GM18909 (cell line): ENCODE results near the gene CCNQ.

Experiments used
- ATAC-seq: cut with Tn5 transposase; IDR thresholded peaks from one replicate; pipeline ENCODE4 v1.9.1; 2021; ENCODE audit warnings: mild to moderate bottlenecking; ENCODE audit not compliant: unreplicated experiment, poor library complexity

Gene CCNQ

DNA sequence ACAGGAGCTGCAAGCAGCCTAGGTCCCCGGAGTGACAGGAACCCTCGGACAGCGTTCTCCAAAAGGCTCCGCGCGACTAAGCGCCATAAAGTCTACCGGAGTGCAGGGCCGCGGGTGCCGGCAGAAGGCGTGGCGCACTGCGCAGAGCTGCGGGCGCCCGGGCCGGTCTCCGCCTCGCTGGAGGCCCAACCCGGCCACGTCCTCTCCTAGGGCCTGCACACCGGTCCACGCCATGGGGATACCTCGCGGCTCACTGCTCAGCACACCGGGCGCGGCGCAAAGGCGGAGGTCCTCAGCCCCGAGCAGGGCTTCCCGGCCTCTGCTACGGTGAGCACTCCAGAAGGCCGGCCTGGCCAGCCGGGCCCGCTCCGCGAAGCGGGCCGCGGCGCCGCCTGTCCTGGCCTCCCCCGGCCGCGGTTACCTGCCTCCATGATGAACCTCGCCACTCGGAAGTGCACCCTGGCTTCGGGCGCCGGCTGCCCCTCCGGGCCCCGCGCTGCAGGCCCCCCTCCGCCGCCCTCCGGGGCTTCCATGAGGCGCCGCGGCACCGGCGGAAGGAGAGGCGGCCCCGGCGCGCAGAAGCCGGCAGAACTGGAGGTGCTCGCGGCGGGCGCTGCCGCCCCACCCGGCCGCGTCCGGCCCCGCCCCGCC is at the start of gene CCNQ:
Gene CCNQ (minus strand): TSS at position 599 of the 651 bp plus-strand sequence. CDS start 66 bp downstream, at position 533.
- ATAC-seq: peak; percentile 53

GRCh38 chrX:153647461-153648357 is 48.8 kb upstream of the CCNQ start:
- no peak for ATAC-seq

DNA sequence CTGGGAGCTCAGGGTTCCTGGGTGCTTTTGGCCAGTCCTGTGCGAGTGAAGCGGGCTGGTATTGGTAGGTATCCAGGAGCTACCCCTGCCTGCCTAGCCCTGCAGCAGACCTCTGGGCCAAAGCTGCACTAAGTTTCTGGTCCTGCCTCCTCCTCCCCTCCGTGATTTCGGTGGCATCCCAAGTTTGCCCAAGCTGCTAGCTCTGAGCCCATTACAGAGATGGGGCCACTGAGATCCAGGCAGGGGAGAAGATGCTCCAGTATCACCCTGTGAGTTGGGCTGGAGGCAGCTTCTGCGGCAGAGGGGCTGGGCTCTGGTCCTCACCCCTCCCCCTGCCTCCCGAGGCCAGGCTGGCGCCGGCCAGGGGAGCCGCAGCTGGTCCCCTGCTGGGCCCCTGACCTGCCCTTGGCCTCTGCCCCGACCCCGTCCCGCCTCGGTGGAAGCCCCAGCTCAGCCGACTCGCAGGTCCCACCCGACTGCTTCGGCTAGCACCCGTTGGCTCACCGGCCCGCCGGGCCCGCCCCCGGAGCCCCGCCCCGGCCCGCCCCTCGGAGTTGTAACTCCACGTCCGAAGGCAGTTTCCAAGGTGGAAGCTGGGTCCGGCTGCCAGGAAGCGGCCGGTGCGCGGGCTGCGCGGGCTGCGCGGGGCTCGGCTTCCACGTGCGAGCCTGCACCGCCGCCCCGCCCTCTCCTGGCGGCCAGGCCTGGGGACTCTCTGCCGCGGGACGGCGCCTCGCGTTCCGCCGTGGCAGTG is 47.9 kb upstream of the CCNQ start, which contains the start of gene DUSP9:
Gene DUSP9 (plus strand): TSS at position 584 of the 754 bp plus-strand sequence. CDS start 751 bp downstream, outside the sequence.
- no peak for ATAC-seq

GRCh38 chrX:153645921-153646488 is 47.1 kb upstream of the CCNQ start:
- ATAC-seq: no peak

DNA sequence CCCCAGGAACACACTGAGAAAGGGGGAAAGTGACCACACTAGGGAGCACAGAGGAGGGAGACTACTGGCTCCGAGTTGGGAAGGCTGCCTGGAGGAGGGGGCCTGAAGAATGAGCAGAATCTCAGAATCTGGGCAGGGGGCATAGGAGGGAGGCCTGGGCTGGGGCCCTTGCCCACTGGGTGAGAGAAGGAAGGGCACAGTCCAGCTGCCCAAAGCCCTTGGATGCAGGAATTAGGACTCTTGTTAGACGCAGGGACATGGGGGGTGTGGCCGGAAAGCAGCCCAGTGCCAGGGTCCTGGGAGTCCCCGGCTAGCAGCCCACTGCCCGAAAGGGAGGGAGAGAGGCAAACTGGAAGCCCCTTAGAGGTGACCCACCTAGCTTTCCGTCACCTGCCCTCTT is 46.2 kb upstream of the CCNQ start:
- no peak for ATAC-seq

DNA sequence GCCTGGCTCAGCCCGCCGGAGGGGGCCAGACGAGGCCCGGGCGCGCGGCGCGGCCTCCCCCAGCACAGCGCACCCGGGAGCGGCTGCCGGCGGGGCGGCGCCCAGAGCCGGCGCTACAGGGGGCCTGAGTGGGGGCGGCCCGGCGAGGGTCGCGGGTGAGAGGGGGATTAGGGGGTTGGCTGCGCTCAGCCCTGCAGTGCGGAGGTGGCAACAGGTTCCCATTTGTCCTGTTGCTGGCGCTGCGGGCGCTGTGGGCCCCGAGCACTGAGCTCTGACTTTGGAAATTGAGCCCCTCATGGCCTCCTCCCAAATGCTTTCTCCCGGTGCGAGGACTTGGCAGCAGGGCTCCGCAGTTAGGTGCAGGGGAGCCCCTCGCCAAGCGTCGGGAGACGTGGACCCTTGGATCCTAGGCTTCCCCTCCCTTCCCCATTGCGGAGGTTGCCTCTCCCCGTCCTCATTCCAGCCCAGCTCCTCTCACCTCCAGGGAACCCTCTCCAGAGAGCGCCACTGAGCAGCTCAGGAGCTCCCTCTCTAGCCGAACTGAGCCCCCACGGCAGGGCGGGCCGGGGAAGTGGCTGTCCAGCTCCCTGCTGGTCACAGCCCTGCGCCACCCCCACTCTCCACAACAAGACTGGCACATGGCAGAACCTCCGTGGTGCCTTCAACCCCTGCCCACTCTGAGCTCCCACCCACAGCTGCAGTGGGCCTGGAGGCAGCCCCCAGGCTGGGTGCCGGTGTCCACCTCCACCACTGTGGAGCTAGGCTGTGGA is 45.6 kb upstream of the CCNQ start:
- ATAC-seq: no peak

GRCh38 chrX:153643431-153644351 is 44.8 kb upstream of the CCNQ start:
- ATAC-seq: no peak

DNA sequence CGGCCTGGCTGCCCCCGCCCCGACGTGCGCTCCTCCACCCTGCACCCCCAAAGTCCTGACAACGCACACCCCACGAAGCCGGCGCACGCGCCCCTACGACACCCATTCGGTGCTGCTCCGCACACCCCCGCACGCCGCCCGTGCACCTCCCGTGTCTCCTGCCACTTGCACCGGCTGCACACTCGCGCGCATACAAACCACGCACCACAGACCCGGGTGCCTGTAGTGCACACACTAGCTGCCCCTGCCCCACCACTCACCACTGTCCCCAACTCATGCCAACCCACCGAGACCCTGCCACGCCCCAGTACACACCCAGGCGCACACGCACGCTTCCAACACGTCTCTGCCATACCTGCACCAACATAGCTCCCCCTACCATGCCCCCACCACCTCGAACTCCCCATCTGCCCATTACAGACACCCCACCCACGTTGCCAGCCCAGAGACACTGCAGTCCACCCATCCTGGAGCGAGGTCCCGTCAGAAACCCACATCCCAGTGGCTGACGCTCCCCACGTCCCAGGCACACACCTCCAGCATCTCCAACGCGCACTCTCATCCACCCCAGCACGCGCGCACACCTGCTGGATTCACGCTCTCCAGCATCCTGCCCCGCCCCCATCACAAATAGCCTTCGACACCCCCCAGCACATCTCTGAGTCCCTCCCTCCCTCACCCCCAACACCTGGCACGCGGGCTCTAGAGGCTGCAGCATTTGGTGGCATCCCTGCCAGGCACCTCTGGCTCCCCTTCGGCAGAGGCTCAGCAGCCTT is 43.9 kb upstream of the CCNQ start:
- no peak for ATAC-seq

DNA sequence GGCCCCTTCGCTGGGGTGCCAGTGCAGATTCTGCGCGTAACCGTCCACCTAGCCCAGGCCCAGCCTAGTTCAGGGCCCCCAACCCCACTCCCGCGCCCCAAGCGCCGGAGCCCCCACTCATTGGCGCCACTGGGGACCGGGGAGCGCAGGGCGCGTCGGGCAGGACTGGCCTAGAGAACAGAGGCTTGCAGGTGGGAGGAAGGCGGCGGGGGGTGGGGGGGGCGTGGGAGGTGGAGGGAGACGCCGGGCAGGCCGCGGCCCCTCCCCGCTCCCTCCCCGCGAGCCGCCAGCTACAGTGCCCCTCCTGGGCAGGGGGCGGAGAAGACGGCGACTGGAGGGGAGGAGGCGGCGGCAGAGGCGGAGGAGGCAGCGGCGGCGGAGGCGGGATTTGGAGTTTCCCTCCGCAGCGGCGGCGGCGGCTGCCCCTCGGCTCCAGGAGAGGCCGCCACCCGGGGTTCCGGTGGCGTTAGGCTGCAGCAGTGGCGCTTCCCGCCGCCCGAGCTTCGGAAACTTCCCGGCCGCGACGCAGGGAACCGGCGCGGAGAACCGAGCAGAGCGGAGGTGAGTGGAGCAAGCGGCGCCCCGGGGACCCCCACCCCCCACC is 43.2 kb upstream of the CCNQ start:
- no peak for ATAC-seq

DNA sequence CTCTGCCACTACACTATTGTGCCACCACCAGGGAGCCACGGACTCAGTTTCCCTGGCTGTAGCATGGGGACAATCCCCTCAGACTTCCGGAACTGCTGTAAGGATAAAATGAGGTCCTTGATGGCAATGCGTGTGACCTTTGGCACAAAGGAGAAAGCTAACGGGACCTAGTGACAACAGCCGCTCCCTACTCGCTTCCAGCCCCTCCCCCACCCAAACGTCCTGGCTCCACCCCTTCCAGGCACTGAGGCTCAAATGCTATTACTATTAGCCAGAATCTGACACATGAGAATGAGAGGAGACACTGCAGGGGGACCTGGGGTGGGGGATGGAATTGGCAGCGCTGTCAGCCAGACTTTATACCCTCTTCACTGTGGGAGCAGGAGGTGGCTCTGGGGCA is 42.7 kb upstream of the CCNQ start:
- no peak for ATAC-seq

DNA sequence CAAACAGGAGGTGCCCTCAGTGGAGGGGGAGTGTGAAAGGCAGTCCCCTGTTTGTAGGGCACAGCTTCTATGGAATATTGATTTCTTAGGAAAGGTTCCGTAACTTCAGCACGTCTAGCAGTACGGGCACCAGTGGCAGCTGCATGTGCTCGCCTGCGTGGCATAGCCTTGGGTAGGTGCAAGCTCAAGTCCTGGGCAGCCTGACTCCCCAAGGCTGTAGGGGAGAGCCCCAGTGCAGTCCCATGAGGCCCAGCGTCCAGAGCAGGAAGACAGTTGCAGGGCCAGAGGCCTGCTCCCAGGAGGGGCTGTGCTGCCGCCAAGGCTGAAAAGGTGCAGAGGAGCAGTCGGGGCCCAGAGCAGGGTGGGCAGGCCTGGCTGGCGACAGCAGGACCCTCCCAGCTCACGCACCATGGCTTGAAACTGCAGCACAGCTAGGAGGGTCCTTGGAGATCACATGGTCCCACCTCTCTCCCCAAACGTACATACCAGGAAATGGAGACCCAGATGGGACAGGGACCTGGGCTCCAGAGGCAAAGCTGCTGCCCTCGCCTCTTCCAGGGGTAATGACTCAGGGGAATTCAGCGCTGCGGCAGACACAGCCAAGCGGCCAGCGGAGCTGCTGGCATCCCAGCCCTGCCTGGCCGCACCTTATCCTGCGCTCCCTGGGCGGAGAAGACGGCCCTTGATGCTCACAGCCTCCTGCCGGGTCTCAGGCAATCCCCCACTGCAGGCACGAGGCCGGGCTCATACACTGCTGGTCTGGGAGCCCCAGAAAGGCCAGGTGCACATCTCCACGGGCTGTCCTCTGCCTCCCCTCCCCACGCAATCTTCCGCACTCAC is 42.0 kb upstream of the CCNQ start:
- no peak for ATAC-seq

DNA sequence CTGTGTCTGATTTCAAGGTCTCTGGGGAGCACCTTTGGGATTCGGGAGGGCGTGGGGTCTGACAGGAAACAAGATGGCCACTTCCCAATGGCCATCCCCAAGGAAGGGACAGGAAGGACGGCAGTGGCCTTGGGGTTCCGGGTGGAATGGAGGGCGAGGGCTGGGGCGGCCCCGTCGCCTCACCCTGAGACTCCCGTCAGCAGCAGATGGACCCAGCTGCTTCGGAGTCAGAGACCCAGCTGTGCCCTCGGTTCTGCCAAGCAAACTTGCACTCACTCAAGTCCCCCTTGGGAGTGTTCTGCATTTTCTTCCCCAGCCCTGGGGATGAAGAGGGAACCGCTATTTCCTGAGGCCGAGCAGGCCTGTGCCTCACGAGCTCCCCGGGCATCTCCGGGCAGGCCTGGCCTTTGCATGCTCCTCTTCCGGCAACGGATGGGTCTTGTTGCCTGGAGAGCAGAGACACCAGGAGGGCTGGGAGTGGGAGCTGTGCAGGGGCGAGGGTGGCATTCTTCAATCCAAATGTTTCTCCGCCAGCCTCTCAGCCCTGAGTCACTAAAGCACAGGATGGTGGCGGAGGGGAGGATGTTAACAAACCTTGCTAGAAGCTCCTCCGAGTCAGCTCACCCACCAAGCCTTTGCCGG is 41.2 kb upstream of the CCNQ start:
- ATAC-seq: no peak

DNA sequence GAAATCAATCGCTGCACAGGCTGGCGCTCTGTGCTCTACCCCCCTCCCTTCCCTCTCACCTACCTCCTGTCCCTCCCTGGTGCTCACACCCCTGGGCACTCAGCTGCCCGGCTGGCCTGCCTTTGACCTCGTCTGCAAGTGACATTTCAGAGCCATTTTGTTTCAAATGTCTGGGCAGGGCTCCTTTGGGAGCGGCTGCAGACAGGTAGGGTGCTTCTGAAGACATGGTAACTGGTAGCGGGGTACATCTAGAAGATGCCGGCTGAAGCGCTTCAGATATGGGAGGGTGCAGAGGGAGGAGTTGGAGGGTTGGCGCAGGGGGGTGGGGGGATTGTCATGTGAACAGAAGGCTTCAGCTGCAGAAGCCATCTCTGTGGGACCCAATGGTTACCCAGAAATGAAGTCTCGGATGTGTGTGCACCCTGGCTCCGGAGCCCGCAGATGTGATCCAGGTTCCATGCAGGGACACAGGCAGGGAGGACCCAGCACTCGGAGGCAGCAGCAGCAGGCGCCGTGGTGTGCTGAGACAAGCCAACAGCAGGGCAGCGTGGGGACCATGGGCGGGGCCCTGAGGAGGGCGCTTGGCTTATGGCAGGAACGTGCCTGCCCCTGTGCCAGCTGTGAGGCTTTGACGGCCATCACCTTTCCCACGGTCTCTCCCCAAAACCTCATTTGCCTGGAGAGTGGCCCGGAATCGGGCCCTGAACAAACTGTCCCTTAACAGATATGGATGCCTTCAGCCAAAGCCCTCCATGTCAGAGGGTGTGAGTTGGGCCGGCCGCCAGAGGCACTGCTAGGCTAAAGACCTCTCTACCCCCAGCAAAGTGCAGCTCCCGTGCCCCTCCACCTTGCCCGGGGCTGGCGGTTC is 40.5 kb upstream of the CCNQ start:
- ATAC-seq: no peak

- ATAC-seq: no peak
Observed at GRCh38 chrX:153638436-153639176, 39.7 kb upstream of the CCNQ start.

DNA sequence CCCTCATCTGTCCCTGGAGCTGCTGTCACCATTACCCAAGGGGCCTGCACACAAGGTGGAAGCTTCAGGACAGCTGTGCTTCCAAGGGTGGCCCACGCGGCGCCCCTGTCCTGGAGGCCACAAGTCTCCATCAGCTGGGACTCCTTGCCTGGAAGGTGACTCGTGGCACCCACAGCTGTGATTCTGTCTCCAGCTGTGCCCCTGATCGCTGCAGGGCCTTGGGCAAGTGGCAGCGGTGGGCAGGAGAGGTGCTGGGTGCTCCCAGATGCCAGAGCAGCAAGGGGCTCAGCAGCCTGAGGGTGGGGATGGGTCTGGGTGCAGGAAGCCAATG is 39.1 kb upstream of the CCNQ start:
- no peak for ATAC-seq
